Ascending aorta (tissue), 2 donors: ENCODE data around the gene PDLIM1. TPM values are rescaled to one million over a fixed set of nuclear protein-coding genes. Genes with fewer than 3 reads are reported as not detected.
A peak's percentile ranks its signal among the peaks of the same experiment; 100 is the strongest.

ENCODE experiments used
- DNase-seq, 2 donors: peaks; one replicate each; pipeline ENCODE4 v3.0.0-alpha.2; 2019; ENCODE audit warnings: low spot score in 2 of 2
- H3K27ac ChIP-seq, 2 donors: fragments of 200-600 bp; sonication (generic); one replicate each; pipeline ENCODE4 v1.5.1; 2016 to 2017; ENCODE audit warnings: mild to moderate bottlenecking in 1 of 2
- H3K27me3 ChIP-seq: fragments of 200-600 bp; sonication (generic); one replicate; pipeline ENCODE4 v1.5.1; 2017
- H3K36me3 ChIP-seq, 2 donors: fragments of 200-600 bp; sonication (generic); one replicate each; pipeline ENCODE4 v1.5.1; 2016
- H3K4me1 ChIP-seq, 2 donors: fragments of 200-600 bp; sonication (generic); one replicate each; pipeline ENCODE4 v1.5.1; 2016 to 2017; ENCODE audit warnings: mild to moderate bottlenecking in 1 of 2
- H3K4me3 ChIP-seq, 2 donors: fragments of 200-600 bp; sonication (generic); one replicate each; pipeline ENCODE4 v1.5.1; 2016 to 2017; ENCODE audit warnings: mild to moderate bottlenecking in 1 of 2
- H3K9me3 ChIP-seq, 2 donors: fragments of 200-600 bp; sonication (generic); one replicate each; pipeline ENCODE4 v1.5.1; 2016
- intact Hi-C: fragments of 100-400 bp; cut with DNase I; formaldehyde crosslinking; loops from one replicate; pipeline ENCODE4 v1.15.1; 2023
- total RNA-seq: library from RNA; depleted of rRNA; stranded (reverse); fragments of >200 nt; gene quantifications from one replicate; pipeline ENCODE4 v1.1.0, GENCODE V29; 2016
- TF ChIP-seq, protein P1 (sequence below), 3 experiments: fragments of 200-600 bp in 2 of 3; fragments of 450-650 bp in 1 of 3; sonication (generic) in 2 of 3; IDR thresholded peaks; one replicate each; pipeline ENCODE4 v1.5.1; 2016 to 2019; ENCODE audit warnings: antibody characterized with exemption in 3 of 3, mild to moderate bottlenecking in 1 of 3, moderate library complexity in 1 of 3

Gene PDLIM1
- total RNA-seq, 1 donor from 2014 or later, result 191 TPM

DNA sequence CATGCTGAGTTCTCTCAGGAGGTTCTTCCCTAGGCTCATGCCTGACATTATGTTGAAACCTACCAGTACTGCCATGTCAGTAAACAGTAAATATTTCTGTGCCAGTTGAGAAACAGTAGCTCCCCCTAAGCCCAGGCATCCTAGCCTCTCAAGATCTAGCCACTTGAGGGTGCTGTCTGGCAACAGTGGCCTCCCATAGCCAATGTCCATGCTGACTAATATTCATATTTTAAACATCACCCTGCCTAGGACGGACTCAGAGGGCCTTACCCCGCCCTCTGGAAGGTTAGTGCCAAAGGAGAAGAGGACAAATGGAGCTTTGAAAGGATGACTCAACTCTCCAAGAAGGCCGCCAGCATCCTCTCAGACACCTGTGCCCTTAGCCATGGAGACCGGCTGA lies 89.1 kb downstream of the PDLIM1 start:
- intact Hi-C loops, result no loop called here
- TF ChIP-seq, protein P1, sequence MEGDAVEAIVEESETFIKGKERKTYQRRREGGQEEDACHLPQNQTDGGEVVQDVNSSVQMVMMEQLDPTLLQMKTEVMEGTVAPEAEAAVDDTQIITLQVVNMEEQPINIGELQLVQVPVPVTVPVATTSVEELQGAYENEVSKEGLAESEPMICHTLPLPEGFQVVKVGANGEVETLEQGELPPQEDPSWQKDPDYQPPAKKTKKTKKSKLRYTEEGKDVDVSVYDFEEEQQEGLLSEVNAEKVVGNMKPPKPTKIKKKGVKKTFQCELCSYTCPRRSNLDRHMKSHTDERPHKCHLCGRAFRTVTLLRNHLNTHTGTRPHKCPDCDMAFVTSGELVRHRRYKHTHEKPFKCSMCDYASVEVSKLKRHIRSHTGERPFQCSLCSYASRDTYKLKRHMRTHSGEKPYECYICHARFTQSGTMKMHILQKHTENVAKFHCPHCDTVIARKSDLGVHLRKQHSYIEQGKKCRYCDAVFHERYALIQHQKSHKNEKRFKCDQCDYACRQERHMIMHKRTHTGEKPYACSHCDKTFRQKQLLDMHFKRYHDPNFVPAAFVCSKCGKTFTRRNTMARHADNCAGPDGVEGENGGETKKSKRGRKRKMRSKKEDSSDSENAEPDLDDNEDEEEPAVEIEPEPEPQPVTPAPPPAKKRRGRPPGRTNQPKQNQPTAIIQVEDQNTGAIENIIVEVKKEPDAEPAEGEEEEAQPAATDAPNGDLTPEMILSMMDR (IDR thresholded peaks at IDR 0.05), result peak in 1 of 3 experiments; percentile 16

DNA sequence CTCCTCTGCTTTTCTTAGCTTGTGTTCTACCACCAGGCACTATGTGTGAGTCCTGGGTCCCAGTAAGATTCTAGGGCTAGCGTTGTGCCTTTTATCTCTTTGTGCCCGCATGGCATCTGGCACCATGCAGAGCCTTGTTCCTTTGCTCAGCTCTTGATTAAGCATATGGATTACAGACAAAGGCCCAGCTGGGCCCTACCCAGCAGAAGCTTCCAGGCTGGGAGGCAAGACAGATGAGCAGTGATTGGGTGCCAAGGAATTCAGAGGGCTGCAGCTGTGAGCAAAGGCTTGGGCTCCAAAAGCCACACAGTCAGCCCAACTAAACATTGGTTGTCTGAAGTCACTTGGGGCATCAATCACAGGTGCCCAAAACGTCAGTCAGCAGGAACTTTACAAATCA lies 94.8 kb downstream of the PDLIM1 start:
- no peak overlapping the region for H3K27ac ChIP-seq
- H3K36me3 ChIP-seq, result no peaks in the 10 kb centered on the region
- no peaks in the 10 kb centered on the region for H3K9me3 ChIP-seq
- TF ChIP-seq, protein P1 (IDR thresholded peaks at IDR 0.05), result no peak
- no peak for DNase-seq
- H3K27me3 ChIP-seq, result no peaks in the 10 kb centered on the region
- H3K4me3 ChIP-seq, result no peak overlapping the region
- intact Hi-C loops, result no loop called here
- peaks cover 0 to 16% of the 10 kb centered on the region in 2 donors for H3K4me1 ChIP-seq

More for the DNA sequence above, 89.1 kb downstream of the PDLIM1 start:
- no peak for DNase-seq
- no peak overlapping the region for H3K4me3 ChIP-seq
- no peak overlapping the region for H3K27ac ChIP-seq
- no peaks in the 10 kb centered on the region for H3K9me3 ChIP-seq
- H3K4me1 ChIP-seq, result no peaks in the 10 kb centered on the region
- H3K27me3 ChIP-seq, result no peaks in the 10 kb centered on the region
- no peaks in the 10 kb centered on the region for H3K36me3 ChIP-seq

DNA sequence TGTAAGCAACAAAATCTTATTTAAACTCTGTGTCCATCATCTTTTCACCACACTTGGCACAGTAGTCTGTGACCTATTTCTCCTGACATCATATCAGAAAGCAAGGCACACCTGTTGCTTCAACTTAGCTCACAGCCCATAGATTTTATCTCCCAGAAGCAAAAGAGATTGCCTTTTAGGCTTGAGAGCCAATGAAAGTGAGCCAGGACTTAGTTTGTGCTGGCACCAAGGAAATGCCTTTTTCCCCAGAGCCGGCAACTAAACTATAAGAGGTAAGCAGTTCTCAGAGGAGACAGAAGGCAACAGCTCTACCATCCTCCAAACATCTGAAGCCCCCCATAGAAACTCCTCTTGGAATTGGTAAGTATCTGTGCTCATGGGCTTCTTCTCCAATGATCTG lies 96.9 kb downstream of the PDLIM1 start, which contains the start of gene ACSM6:
Gene ACSM6, plus strand, starts transcription at position 295 of the 400 bp plus-strand sequence. CDS start 248 bp downstream, outside the sequence.
- intact Hi-C loops, result no loop called here
- no peaks in the 10 kb centered on the region for H3K27me3 ChIP-seq
- no peak for DNase-seq
- peaks cover 0 to 16% of the 10 kb centered on the region in 2 donors for H3K4me1 ChIP-seq
- no peak within 1 kb of the TSS for H3K4me3 ChIP-seq
- peak within 1 kb of the TSS in 1 of 2 donors; percentile 38 for H3K27ac ChIP-seq
- H3K36me3 ChIP-seq, result no peaks in the 10 kb centered on the region
- no peaks in the 10 kb centered on the region for H3K9me3 ChIP-seq
- TF ChIP-seq, protein P1 (IDR thresholded peaks at IDR 0.05), result no peak

DNA sequence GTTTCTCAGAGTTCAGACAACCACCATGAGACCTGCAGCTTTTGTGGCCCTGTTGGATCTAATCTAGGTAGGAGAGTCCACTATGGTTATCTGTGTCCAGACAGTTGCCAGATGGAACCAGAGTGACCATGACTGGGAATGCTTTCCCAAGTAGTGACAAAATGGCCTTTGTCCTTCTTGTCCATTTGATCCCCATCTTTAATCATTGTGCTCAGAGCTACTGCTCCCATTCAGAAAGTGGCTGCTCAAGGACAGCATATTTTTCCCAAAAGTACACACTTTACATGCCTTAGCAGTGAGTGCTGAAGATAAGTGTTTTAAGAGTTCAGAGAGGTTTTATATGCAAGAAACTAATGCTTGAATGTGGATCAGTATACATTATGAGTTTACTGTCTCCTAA lies 102.2 kb downstream of the PDLIM1 start:
- Histone ChIP-seq H3K27ac (no peak overlapping the region), H3K4me1 (no peaks in the 10 kb centered on the region), H3K36me3 (no peaks in the 10 kb centered on the region), H3K27me3 (no peaks in the 10 kb centered on the region), H3K4me3 (no peak overlapping the region), H3K9me3 (no peaks in the 10 kb centered on the region)
- TF ChIP-seq, protein P1 (IDR thresholded peaks at IDR 0.05), result no peak
- no peak for DNase-seq
- intact Hi-C loops, result no loop called here

DNA sequence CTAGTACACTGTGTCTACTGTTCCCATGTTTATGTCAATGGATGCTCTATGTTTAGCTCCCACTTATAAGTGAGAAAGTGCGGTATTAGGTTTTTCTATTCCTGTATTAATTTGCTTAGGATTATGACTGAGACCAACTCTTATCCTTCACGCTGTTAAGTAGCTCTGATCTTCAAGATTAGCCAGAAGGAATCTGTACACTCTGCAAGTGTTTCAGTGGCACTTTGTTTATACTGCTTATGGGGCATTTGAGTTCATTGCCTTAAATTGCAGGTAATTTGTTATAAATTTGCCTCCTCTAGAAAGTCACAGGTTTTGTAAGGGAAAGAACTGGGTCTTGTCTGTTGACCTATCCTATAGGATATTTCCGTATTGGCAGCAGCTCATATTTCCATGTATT lies 103.2 kb downstream of the PDLIM1 start:
- Histone ChIP-seq H3K27ac (no peak overlapping the region), H3K36me3 (no peaks in the 10 kb centered on the region), H3K9me3 (no peaks in the 10 kb centered on the region), H3K4me3 (no peak overlapping the region), H3K4me1 (no peaks in the 10 kb centered on the region), H3K27me3 (no peaks in the 10 kb centered on the region)
- DNase-seq, result no peak
- TF ChIP-seq, protein P1 (IDR thresholded peaks at IDR 0.05), result no peak
- intact Hi-C loops, result no loop called here

Other genes with a start within 250 kb of the PDLIM1 start
- gene CYP2C8, start 221.5 kb downstream of the PDLIM1 start, total RNA-seq, result not detected
- gene ACSM6, start 96.8 kb downstream of the PDLIM1 start, total RNA-seq, result not detected